GM21360 (cell line): ENCODE results near the gene DIO2.

Experiments
- ATAC-seq: cut with Tn5 transposase; IDR thresholded peaks from one replicate; pipeline ENCODE4 v1.9.1; 2021; ENCODE audit warnings: mild to moderate bottlenecking, moderate library complexity; ENCODE audit not compliant: unreplicated experiment

The DIO2 gene

GRCh38 chr14:80211153-80212022, at the start of gene DIO2:
Gene DIO2, minus strand, starts transcription at chr14:80211504. Its CDS starts 32 bp downstream, at chr14:80211472.
- peak; percentile 19 for ATAC-seq

- no peak for ATAC-seq
Measured at GRCh38 chr14:80260645-80261044, 49.3 kb upstream of the DIO2 start.

GRCh38 chr14:80239631-80240030, 28.3 kb upstream of the DIO2 start:
- ATAC-seq = no peak

GRCh38 chr14:80237143-80237542, 25.8 kb upstream of the DIO2 start:
- ATAC-seq = no peak

- ATAC-seq = no peak
Measured at GRCh38 chr14:80233470-80234089, 22.3 kb upstream of the DIO2 start.

- no peak for ATAC-seq
Measured at GRCh38 chr14:80231702-80232101, 20.4 kb upstream of the DIO2 start.

- no peak for ATAC-seq
Measured at GRCh38 chr14:80223696-80224465, 12.6 kb upstream of the DIO2 start.

GRCh38 chr14:80216818-80217217, 5.5 kb upstream of the DIO2 start:
- no peak for ATAC-seq

- ATAC-seq = no peak
Measured at GRCh38 chr14:80215756-80216581, 4.7 kb upstream of the DIO2 start.

GRCh38 chr14:80215081-80215480, 3.8 kb upstream of the DIO2 start:
- ATAC-seq = no peak

- ATAC-seq = peak; percentile 78
Measured at GRCh38 chr14:80213602-80214001, 2.3 kb upstream of the DIO2 start.

- ATAC-seq = peak; percentile 78
Measured at GRCh38 chr14:80212023-80212397, 706 bp upstream of the DIO2 start.

- no peak for ATAC-seq
Measured at GRCh38 chr14:80208461-80208860, 2.8 kb downstream of the DIO2 start.

- ATAC-seq = no peak
Measured at GRCh38 chr14:80206351-80207080, 4.8 kb downstream of the DIO2 start.

- ATAC-seq = no peak
Measured at GRCh38 chr14:80202888-80203562, 8.3 kb downstream of the DIO2 start.

- no peak for ATAC-seq
Measured at GRCh38 chr14:80200093-80200492, 11.2 kb downstream of the DIO2 start.

GRCh38 chr14:80188571-80188970, 22.7 kb downstream of the DIO2 start:
- no peak for ATAC-seq

GRCh38 chr14:80186301-80186800, 25.0 kb downstream of the DIO2 start:
- no peak for ATAC-seq

GRCh38 chr14:80176893-80177292, 34.4 kb downstream of the DIO2 start:
- ATAC-seq = no peak
